ENCODE measurements around the gene SRSF5. TPM values are rescaled to one million over a fixed set of nuclear protein-coding genes. Genes with fewer than 3 reads are reported as not detected.

The SRSF5 gene
- total and polyA plus RNA-seq, 2 donors (not counting 3 experiments of a cell fraction or from before 2014, with no cell fraction given): 192 to 253 TPM

- dilution Hi-C loops (cut with MboI; ENCODE audit: extremely low pct_ligation_motif_present, low sequenced_read_pairs) (no loop called here), intact Hi-C loops (cut with micrococcal nuclease) (no loop called here)
- BruUV-seq (replicated peaks): no TSS peak
Observed at GRCh38 chr14:69814397-69814796, 47.5 kb downstream of the SRSF5 start.

More at GRCh38 chr14:69814397-69814796, 47.5 kb downstream of the SRSF5 start:
- Histone ChIP-seq H3K4me2 (ENCODE audit: insufficient read depth, low read length) (no peak overlapping the region), H3K27ac (ENCODE audit: insufficient read depth, low read depth, low read length) (no peak overlapping the region), H3K4me1 (ENCODE audit: control insufficient read depth, extremely low read depth, insufficient read depth, low read length) (no peaks in the 10 kb centered on the region), H2AFZ (ENCODE audit: low read depth, low read length) (no peak overlapping the region), H3K27me3 (ENCODE audit: control insufficient read depth in 2 of 2, insufficient read depth in 2 of 2, low read length in 2 of 2) (peaks cover 0 to 10% of the 10 kb centered on the region in 2 experiments), H3K9me3 (replicated peaks; ENCODE audit: control insufficient read depth, insufficient read depth, low read length) (no peaks in the 10 kb centered on the region), H3K79me2 (ENCODE audit: control insufficient read depth, insufficient read depth, low read length) (no peaks in the 10 kb centered on the region), H3K9me1 (replicated peaks; ENCODE audit: control insufficient read depth, extremely low read depth, insufficient read depth, low read length) (no peaks in the 10 kb centered on the region), H3K36me3 (ENCODE audit: control insufficient read depth in 2 of 2, extremely low read depth in 1 of 2, insufficient read depth in 2 of 2, low read length in 2 of 2) (no peaks in the 10 kb centered on the region), H3K4me3 (replicated peaks in 1 of 3; ENCODE audit: insufficient read depth in 1 of 3, low read depth in 1 of 3, low read length in 3 of 3) (no peak overlapping the region), H3K9ac (replicated peaks; ENCODE audit: extremely low read depth, insufficient read depth, low read length) (no peak overlapping the region), H4K20me1 (replicated peaks; ENCODE audit: control insufficient read depth, extremely low read depth, insufficient read depth, low read length) (no peaks in the 10 kb centered on the region)
- ChIA-PET POLR2A (no interaction called here), CTCF (interaction anchor here (0.6 to 9.8 kb wide), 3 partner anchors 67 to 214 kb away, joined by 3 to 255 read pairs (median 8); no protein-coding TSS in a partner anchor)
- no peak for FAIRE-seq
- TF ChIP-seq JUN (IDR thresholded peaks at IDR 0.05; ENCODE audit: borderline replicate concordance, insufficient read depth, insufficient read length, low read depth) (no peak), FOS (IDR thresholded peaks at IDR 0.05; ENCODE audit: borderline replicate concordance, insufficient read depth, low read length) (no peak), POLR2AphosphoS5 (IDR thresholded peaks at IDR 0.05; ENCODE audit: insufficient read depth, low read depth, low read length) (no peak), GATA2 (IDR thresholded peaks at IDR 0.05; ENCODE audit: insufficient read depth, insufficient read length, low read depth, low read length) (no peak), MAX (IDR thresholded peaks at IDR 0.05; ENCODE audit: insufficient read depth, insufficient read length) (no peak), POLR2A (IDR thresholded peaks at IDR 0.05; ENCODE audit: low read depth, low read length) (no peak), CTCF (IDR thresholded peaks at IDR 0.05; ENCODE audit: extremely low read depth in 1 of 2, insufficient read depth in 1 of 2, low read depth in 1 of 2, low read length in 2 of 2) (no peak), MYC (IDR thresholded peaks at IDR 0.05; ENCODE audit: low read depth, low read length) (no peak), EZH2 (IDR thresholded peaks at IDR 0.05; ENCODE audit: borderline replicate concordance, low read depth, low read length, severe bottlenecking) (no peak)
- DNase-seq (ENCODE audit: low read depth, low spot score): no peak

Data from endothelial cell of umbilical vein (primary cell).